ENCODE measurements around the gene CCNA1.

The CCNA1 gene

GRCh38 chr13:36432106-36432544, at the start of gene CCNA1:
CCNA1 (plus strand) TSS chr13:36432495; CDS start chr13:36433057, 562 bp downstream.
- DNase-seq (ENCODE audit: low spot score) (no peak), FAIRE-seq (no peak)

GRCh38 chr13:36385489-36385888, 46.8 kb upstream of the CCNA1 start:
- FAIRE-seq (no peak), DNase-seq (ENCODE audit: low spot score) (no peak)

- DNase-seq (ENCODE audit: low spot score) (peak; percentile 19), FAIRE-seq (no peak)
These were observed 37.0 kb upstream of the CCNA1 start for GRCh38 chr13:36395280-36395679.

GRCh38 chr13:36405151-36405550, 27.1 kb upstream of the CCNA1 start:
- FAIRE-seq (no peak), DNase-seq (ENCODE audit: low spot score) (no peak)

GRCh38 chr13:36412736-36413135, 19.6 kb upstream of the CCNA1 start:
- FAIRE-seq: no peak

GRCh38 chr13:36413161-36413560, 19.1 kb upstream of the CCNA1 start:
- FAIRE-seq (no peak), DNase-seq (ENCODE audit: low spot score) (no peak)

More at GRCh38 chr13:36412736-36413135, 19.6 kb upstream of the CCNA1 start:
- DNase-seq (ENCODE audit: low spot score): no peak

- DNase-seq (ENCODE audit: low spot score) (no peak), FAIRE-seq (no peak)
These were observed 17.8 kb upstream of the CCNA1 start for GRCh38 chr13:36414461-36414860.

GRCh38 chr13:36417331-36417730, 15.0 kb upstream of the CCNA1 start:
- FAIRE-seq: no peak
- DNase-seq (ENCODE audit: low spot score): no peak

GRCh38 chr13:36418022-36418805, 14.1 kb upstream of the CCNA1 start:
- peak; percentile 18 for DNase-seq (ENCODE audit: low spot score)
- no peak for FAIRE-seq

GRCh38 chr13:36420437-36420891, 11.8 kb upstream of the CCNA1 start:
- no peak for FAIRE-seq
- DNase-seq (ENCODE audit: low spot score): peak; percentile 72

GRCh38 chr13:36421447-36421846, 10.8 kb upstream of the CCNA1 start:
- FAIRE-seq (no peak), DNase-seq (ENCODE audit: low spot score) (no peak)

GRCh38 chr13:36428086-36428485, 4.2 kb upstream of the CCNA1 start:
- DNase-seq (ENCODE audit: low spot score) (no peak), FAIRE-seq (no peak)

- FAIRE-seq: no peak
- DNase-seq (ENCODE audit: low spot score): no peak
These were observed 1.8 kb upstream of the CCNA1 start for GRCh38 chr13:36430247-36431203.

GRCh38 chr13:36431204-36432105, 840 bp upstream of the CCNA1 start:
- no peak for DNase-seq (ENCODE audit: low spot score)
- no peak for FAIRE-seq

GRCh38 chr13:36436811-36437210, 4.5 kb downstream of the CCNA1 start:
- FAIRE-seq (no peak), DNase-seq (ENCODE audit: low spot score) (no peak)

- FAIRE-seq (no peak), DNase-seq (ENCODE audit: low spot score) (no peak)
These were observed 6.5 kb downstream of the CCNA1 start for GRCh38 chr13:36438594-36439483.

- FAIRE-seq: no peak
These were observed 13.0 kb downstream of the CCNA1 start for GRCh38 chr13:36445278-36445677.

GRCh38 chr13:36445891-36446351, 13.6 kb downstream of the CCNA1 start:
- DNase-seq (ENCODE audit: low spot score) (no peak), FAIRE-seq (no peak)

More at GRCh38 chr13:36445278-36445677, 13.0 kb downstream of the CCNA1 start:
- DNase-seq (ENCODE audit: low spot score): no peak

GRCh38 chr13:36447501-36447900, 15.2 kb downstream of the CCNA1 start:
- DNase-seq (ENCODE audit: low spot score): no peak
- FAIRE-seq: no peak

GRCh38 chr13:36450534-36450933, 18.2 kb downstream of the CCNA1 start:
- no peak for DNase-seq (ENCODE audit: low spot score)
- no peak for FAIRE-seq
